Chondrocyte (in vitro differentiated cells): Measurements from ENCODE around the gene FBH1. TPM values are rescaled to one million over a fixed set of nuclear protein-coding genes. Genes with fewer than 3 reads are reported as not detected.

ENCODE experiments used
- DNase-seq: peaks from one replicate; pipeline ENCODE4 v3.0.0; 2021; ENCODE audit warnings: mixed read lengths, low spot score
- H3K27ac Mint-ChIP-seq: one replicate; pipeline ENCODE4 v1.8.0; 2021; ENCODE audit warnings: mild to moderate bottlenecking, moderate library complexity, mixed read lengths; ENCODE audit not compliant: unreplicated experiment
- H3K27me3 Mint-ChIP-seq: 2 replicates; pipeline ENCODE4 v1.8.0; 2021; ENCODE audit warnings: low read depth, mixed read lengths
- H3K36me3 Mint-ChIP-seq: 2 replicates; pipeline ENCODE4 v1.8.0; 2021; ENCODE audit warnings: low read depth, mixed read lengths
- H3K4me1 Mint-ChIP-seq: 2 replicates; pipeline ENCODE4 v1.8.0; 2021; ENCODE audit warnings: low read depth, mild to moderate bottlenecking, mixed read lengths
- H3K4me3 Mint-ChIP-seq: one replicate; pipeline ENCODE4 v1.8.0; 2021; ENCODE audit warnings: mild to moderate bottlenecking, moderate library complexity, mixed read lengths; ENCODE audit not compliant: unreplicated experiment
- H3K9me3 Mint-ChIP-seq: 2 replicates; pipeline ENCODE4 v1.8.0; 2021; ENCODE audit warnings: low read depth, mixed read lengths
- total RNA-seq: library from RNA; stranded (reverse); gene quantifications from 3 replicates; pipeline ENCODE4 v1.2.1, GENCODE V29; 2021
- TF ChIP-seq, protein P1 (sequence below): fragments of 200-600 bp; sonication (generic); IDR thresholded peaks from 2 replicates; pipeline ENCODE4 v1.5.0; 2021; ENCODE audit warnings: antibody characterized with exemption, mild to moderate bottlenecking, moderate library complexity

FBH1 gene
- total RNA-seq, 1 donor from 2014 or later: 62.2 TPM

GRCh38 chr10:5963071-5963470 lies 73.0 kb downstream of the FBH1 start:
- Mint-ChIP-seq H3K4me1 (peaks cover 10% of the 10 kb centered on the region), H3K4me3 (no peak overlapping the region), H3K27ac (no peak overlapping the region), H3K27me3 (no peaks in the 10 kb centered on the region), H3K9me3 (no peaks in the 10 kb centered on the region), H3K36me3 (no peaks in the 10 kb centered on the region)
- TF ChIP-seq, protein P1, sequence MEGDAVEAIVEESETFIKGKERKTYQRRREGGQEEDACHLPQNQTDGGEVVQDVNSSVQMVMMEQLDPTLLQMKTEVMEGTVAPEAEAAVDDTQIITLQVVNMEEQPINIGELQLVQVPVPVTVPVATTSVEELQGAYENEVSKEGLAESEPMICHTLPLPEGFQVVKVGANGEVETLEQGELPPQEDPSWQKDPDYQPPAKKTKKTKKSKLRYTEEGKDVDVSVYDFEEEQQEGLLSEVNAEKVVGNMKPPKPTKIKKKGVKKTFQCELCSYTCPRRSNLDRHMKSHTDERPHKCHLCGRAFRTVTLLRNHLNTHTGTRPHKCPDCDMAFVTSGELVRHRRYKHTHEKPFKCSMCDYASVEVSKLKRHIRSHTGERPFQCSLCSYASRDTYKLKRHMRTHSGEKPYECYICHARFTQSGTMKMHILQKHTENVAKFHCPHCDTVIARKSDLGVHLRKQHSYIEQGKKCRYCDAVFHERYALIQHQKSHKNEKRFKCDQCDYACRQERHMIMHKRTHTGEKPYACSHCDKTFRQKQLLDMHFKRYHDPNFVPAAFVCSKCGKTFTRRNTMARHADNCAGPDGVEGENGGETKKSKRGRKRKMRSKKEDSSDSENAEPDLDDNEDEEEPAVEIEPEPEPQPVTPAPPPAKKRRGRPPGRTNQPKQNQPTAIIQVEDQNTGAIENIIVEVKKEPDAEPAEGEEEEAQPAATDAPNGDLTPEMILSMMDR: no peak
- DNase-seq: no peak

DNA sequence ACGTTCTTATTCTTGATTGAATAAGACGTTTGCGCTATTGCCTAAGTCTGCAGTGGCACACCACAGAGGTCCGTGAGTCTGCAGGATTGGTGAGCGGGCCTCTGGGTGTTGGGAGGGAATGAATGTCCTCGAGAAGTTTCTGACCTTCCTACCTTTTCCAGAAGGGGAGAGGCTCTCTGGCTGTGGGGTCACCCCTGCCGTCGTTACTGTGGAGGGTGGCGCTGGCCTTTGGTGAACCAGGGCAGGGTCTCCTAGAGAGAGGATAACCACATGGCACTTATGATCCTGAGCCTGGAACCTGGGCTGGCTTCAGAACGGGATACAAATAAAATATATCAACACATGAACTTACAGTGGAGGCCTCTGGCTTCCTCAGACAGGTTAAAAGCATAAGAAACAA lies 73.5 kb downstream of the FBH1 start:
- no peaks in the 10 kb centered on the region for H3K27me3 Mint-ChIP-seq
- H3K27ac Mint-ChIP-seq: no peak overlapping the region
- TF ChIP-seq, protein P1: no peak
- peaks cover 5% of the 10 kb centered on the region for H3K4me1 Mint-ChIP-seq
- no peaks in the 10 kb centered on the region for H3K36me3 Mint-ChIP-seq
- no peak for DNase-seq
- H3K4me3 Mint-ChIP-seq: no peak overlapping the region
- H3K9me3 Mint-ChIP-seq: no peaks in the 10 kb centered on the region

GRCh38 chr10:5964736-5965135 lies 74.7 kb downstream of the FBH1 start:
- no peaks in the 10 kb centered on the region for H3K4me1 Mint-ChIP-seq
- H3K27me3 Mint-ChIP-seq: no peaks in the 10 kb centered on the region
- no peak overlapping the region for H3K27ac Mint-ChIP-seq
- no peak for DNase-seq
- no peaks in the 10 kb centered on the region for H3K9me3 Mint-ChIP-seq
- TF ChIP-seq, protein P1: no peak
- no peak overlapping the region for H3K4me3 Mint-ChIP-seq
- no peaks in the 10 kb centered on the region for H3K36me3 Mint-ChIP-seq

DNA sequence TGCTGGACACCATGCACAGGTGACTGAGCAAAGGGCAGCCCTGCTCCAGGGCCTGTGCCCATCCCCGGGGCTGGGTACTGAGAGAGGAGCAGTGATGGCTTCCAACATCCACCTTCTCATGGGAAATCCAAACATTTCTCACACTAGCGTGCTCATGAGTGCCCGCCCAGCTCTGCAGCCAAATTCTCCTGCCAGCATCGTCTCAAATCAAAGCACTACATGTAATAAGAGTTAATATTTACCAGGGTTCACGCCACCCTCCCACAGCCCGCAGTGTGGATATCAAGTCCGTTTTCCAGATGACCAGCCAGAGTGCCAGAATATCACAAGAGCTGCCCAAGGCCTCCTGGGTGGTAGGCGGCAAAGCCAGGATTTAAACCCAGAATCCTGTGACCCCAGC lies 75.2 kb downstream of the FBH1 start:
- Mint-ChIP-seq H3K27ac (no peak overlapping the region), H3K9me3 (no peaks in the 10 kb centered on the region), H3K4me1 (no peaks in the 10 kb centered on the region), H3K27me3 (no peaks in the 10 kb centered on the region), H3K36me3 (no peaks in the 10 kb centered on the region), H3K4me3 (no peak overlapping the region)
- DNase-seq: no peak
- TF ChIP-seq, protein P1: no peak

DNA sequence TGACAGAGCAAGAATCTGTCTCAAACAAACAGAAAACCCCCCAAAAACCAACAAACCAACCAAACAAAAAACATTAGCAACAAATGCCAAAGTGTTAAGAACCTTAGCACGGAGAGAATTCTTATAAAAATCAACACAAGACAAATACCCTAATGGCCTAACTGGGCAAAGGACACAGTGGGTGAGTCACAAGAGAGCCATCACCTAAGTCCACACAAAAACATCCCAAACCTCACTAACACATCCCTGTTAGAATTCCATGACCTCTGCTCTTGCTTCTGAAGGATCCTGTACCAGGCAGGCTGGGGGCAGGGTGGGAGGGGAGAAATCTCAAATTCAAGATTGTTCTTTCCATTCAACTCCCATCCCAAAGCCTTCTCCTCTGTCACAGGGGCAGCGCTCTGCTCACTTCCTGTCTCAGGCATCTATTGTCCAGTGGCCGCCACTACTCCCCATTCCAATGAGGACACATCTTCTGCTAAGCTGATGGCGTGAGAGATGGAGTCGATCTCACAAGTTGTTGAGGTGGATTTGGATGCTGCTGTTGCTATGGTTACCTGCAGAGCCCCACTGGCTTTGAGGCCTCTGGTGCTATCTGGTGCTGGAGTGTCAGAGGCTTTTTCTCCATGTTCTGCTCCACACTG lies 78.1 kb downstream of the FBH1 start:
- Mint-ChIP-seq H3K27me3 (no peaks in the 10 kb centered on the region), H3K9me3 (no peaks in the 10 kb centered on the region), H3K27ac (no peak overlapping the region), H3K4me3 (no peak overlapping the region), H3K36me3 (no peaks in the 10 kb centered on the region), H3K4me1 (no peaks in the 10 kb centered on the region)
- DNase-seq: no peak
- TF ChIP-seq, protein P1: no peak
